NCI-H510A treated with DMSO at 0.1 percent for 48 hours (cell line): Measurements from ENCODE around the gene TLR6.

Source experiments
- DNase-seq: peaks from one replicate; lab custom pipeline; 2025; lab: John Stamatoyannopoulos, UW

The TLR6 gene, protein sequence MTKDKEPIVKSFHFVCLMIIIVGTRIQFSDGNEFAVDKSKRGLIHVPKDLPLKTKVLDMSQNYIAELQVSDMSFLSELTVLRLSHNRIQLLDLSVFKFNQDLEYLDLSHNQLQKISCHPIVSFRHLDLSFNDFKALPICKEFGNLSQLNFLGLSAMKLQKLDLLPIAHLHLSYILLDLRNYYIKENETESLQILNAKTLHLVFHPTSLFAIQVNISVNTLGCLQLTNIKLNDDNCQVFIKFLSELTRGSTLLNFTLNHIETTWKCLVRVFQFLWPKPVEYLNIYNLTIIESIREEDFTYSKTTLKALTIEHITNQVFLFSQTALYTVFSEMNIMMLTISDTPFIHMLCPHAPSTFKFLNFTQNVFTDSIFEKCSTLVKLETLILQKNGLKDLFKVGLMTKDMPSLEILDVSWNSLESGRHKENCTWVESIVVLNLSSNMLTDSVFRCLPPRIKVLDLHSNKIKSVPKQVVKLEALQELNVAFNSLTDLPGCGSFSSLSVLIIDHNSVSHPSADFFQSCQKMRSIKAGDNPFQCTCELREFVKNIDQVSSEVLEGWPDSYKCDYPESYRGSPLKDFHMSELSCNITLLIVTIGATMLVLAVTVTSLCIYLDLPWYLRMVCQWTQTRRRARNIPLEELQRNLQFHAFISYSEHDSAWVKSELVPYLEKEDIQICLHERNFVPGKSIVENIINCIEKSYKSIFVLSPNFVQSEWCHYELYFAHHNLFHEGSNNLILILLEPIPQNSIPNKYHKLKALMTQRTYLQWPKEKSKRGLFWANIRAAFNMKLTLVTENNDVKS

DNA sequence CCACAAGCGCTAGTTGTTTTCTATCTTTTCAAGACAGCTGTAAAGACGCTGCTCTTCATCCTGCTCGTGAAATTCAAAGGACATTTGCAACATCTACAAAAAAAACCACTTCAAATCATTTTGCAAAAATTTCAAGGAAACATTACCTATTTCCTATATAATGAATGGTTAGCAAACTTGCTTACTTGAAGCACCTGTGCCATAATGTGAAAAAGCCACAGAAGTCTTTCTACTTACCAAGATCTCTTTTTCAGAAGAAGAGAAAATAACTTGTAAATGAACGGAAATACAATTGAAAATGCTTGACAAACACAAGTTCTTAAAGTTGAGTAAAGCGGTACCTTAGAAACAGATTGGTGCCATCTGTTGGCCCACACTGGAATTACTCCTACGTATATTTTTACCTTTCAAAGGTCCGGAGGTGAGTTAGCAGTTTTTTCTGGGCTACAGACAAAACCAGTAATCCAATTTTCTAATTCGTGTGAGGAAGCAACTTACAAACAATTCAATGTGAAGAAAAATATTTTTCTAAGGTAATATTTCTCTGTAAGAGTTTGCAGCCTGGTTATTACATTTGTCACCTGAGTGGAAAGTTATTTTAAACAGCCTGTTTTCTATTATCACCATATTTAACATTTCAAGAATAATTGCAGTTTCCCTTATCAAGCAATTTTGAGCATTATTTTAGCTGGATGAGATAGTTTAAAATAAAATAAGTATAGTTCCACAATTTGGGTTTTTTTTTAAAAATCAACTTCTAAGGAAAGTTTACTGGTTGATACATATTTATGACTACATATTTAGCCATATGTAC, at the start of gene TLR6:
Gene TLR6, minus strand, starts transcription at position 294 of the 814 bp plus-strand sequence. CDS start 27,344 bp downstream, outside the sequence.
- DNase-seq: peak; percentile 82

DNA sequence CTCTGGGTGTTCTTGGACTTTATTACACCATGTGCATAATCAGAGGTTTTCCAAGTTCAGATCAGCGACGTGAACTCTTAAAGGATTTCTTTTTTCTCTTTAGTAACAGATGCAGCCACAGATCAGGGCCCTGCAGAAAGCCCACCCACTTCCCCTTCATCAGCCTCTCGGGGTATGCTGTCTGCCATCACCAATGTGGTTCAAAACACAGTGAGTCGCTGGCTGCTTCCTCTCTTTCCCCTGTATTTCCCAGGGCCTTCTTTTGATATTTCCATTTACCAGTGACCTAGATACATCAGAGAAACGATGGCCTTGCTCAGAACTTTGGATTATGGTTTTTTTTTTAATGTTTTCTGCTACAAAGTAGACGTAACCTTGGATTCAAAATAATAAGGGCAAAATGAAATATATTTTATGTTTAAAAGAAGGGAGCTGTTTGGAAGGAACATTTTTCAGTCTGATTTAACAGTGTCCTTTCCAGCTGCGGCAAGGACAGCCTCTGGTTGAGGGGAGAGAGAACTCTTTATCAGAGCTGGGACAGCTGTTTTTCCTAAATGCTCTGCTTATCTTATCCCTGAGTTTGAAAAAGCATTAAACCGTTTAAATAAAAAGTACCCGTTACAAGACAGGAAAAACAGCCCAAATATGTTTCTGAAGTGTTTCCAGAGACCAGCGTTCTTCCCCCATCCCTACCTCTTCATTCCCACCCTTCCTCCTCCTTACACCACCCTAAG, 49.2 kb upstream of the TLR6 start:
- no peak for DNase-seq

DNA sequence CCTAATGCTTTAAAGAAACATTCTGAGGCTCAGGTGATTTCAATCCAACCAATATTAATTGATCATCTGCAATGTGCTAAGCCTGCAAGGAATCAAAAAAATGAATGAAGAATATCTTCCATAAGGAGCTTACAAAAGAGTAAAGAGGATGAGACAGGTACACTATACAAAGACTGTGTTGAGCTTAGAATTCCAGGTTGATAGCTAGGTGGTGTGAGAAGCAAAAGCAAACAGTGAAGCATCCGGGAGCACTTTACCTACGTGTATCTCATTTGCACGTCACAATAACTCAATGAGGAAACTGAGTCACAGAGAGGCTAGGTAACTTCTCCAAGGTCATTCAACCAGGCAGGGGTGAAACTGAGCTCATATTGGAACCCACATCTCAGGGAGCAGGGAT, 48.1 kb upstream of the TLR6 start:
- no peak for DNase-seq

DNA sequence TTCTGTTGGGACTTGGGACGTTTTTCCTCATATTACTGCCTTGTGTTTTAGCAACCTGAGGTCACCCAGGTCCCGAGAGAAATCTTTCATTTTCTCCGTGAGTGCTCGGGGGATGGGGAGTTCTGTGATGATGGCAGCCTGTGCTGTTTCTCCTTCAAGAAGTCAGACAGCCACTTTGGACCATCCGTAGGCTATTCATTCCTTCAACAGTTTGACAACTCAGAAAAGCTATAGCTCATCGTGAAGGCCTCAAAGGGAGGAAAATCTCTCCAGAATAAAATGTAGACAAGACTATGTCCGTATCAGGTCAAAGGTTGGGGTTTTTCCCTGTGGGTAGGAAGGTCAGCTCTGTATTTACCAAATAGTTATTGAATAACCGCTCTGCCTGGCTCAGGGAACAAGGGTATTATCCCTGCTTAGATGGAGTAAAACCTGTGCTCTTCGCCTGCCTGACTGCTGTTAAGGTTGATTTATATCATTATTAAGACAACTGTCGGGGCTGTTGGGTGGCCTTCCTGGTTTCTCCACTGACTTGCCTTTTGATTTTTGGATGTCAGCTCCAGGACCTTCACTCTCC, 47.6 kb upstream of the TLR6 start:
- no peak for DNase-seq

DNA sequence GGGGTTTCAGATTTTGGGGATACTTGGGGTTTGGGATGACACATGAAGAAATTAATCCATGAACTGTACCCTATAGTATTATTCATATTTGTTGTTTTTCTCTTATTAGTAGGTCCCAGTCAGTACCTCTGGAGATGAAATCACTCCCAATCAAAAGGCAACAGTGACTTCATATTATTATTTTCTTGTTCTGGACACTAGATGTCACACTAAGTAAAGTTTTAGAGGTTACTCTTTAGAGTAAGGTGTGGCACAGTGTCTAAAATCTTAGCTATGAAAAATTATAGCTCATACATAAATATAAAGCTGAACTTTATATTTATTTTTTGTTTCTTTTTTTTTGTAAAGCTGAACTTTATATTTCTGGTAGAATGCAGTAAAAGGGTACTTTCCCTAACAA, 46.1 kb upstream of the TLR6 start:
- DNase-seq: peak; percentile 72

DNA sequence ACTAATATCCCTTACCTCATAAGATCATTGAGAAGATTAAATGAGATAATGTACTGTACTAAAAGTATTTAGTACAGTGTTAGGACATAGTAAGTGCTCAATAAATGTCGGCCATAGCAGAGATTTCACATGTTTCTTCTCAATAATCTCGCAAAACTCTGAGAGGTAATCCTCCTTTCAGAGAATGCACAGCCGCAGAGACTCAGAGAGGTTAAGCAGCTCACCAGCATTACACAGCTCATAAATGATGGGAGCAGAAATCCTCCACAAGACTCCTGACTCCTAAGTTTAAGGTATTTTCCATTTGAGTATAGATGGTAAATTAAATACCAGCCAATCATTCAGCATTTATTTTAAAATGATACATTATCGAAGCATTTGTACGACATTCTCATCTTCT, 45.6 kb upstream of the TLR6 start:
- DNase-seq: no peak

DNA sequence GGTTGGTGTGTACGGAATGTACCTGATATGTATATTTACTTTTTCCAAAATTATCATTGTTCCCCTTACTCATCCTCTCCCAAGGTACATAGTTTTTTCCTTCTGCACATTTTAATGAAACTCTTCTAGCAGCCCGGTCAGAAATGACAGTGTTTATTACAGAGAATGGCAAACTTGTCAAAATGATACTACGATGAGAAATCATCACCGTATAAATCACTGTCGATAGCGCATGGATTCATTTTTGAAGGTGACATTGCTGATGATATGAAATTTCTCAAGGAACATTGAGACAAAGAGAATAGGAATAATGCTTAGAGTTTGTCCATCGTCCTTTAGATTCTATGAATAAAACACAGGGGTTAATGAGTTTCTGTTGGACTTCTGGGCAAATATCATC, 41.6 kb upstream of the TLR6 start:
- no peak for DNase-seq

DNA sequence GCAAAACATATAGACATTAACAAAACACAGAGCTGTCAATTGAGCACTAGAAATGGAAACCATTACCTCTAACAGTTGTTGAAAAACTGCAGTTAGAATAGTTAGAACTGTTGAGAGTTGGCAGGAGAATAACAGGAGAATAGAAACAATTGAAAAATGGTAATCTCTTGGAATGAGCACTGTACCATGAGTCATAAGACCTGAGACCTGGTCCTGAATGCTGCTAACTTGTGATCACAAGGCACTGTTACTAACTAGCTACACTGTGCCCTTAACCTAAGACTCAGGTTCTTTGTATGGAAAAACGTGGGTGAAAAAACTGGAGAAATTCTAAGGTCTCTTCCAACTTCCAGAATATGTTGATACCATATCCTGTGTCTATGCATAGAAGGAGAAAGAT, 40.3 kb upstream of the TLR6 start:
- no peak for DNase-seq

DNA sequence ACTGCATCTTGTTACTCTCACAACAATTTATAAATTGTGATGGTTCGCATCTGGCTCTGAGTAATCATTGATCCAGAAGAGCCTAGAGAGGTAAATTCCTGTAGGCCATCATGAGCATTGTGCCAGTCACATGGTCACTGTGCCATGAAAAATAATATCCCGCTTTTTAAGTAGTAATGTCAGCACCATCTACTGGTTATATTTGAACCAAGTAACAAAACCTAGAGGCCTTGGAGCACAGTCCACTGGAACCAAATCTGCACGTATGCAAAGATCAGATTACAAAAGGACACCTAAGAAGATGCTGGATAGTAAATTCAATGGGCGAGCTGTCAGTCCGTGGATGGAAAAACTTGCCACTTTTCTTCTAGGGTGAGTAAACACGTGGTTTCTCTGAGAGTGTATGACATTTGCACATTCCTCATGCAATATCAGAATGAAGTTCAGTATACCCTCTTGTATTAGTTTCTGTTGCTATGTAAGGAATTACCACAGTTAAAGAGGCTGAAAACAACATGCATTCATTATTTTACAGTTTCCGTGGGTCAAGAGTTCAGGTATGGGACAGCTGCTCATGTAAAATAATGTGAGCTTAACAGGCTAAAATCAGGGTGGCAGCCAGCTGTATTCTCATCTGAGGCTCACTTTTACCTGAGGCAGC, 37.8 kb upstream of the TLR6 start:
- DNase-seq: no peak

DNA sequence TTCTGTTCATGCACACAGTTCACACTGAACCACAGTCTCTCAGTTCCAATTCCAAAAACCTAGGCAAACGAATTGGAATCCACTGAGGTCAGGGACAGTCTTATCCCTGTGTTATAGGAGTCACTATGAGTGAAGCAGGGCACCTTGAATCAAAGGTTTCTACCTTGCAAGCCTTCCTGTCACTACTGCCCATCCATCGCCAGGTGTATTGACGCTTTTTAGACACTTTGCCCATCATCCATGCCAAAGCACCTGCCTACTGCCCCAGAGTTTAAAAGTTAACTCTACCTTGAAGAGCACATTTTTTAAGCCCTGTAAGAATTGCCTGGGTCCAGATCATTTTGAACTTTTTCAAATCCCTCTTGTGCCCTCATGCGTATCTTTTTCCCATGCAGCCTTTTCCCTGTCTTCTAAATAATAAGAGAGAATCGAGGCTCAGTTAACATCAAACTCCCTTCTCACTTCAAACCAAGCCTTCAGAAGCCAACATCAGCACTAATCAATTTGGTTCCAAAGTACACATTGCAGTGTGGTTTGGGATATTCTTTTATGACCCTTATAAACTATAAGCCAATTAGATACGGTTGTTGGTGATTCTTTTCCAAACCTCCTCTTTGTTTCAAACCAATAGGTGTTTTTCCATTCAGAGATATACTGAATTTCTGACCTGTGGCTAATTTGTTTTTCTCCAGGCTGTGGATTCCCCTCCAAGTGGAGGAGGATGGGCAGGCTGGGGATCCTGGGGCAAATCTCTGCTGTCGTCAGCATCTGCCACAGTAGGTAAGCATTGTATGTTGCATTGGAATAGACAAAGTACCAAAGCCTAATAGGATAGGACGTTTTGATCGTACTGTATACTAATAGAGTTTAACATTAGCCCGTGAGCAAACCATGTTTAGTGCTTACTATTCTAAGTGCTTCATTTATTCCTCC, 34.7 kb upstream of the TLR6 start:
- no peak for DNase-seq

DNA sequence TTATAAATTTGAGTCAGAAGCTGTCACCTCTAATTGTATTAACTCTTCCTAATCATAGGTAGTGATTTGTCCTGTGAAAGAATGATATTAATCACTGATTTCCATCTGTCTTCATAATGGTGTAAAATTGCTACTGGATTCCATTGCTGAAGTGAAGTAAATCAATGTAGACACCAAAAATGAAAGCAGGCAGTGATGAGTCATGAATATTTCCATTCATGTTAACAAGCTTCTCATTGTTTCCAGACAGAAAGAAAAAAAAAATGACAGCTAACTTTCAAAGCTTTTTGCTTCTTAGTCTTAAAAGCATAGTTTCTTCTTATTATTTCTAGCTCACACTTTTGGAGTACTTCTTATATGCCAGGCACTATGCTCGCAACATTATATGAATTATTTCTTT, 32.5 kb upstream of the TLR6 start:
- no peak for DNase-seq

DNA sequence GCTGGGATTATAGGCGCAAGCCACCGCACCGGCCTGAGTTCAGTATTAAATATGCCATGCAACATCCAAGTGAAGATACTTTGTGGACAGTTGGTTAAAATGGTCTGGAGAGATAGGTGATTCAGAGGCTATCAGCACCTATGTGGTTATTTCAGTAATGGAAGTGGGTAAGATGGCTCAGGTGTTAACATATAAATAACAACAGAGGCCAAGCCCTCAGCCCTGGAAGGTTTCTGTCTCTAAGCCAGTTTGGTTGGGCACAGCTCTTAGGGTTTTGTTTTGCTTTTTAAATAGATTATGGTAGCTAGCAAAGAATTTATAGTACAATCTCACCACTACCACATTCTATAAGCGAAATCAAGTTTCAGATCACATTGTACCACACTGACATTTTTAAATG, 27.6 kb upstream of the TLR6 start:
- DNase-seq: no peak

DNA sequence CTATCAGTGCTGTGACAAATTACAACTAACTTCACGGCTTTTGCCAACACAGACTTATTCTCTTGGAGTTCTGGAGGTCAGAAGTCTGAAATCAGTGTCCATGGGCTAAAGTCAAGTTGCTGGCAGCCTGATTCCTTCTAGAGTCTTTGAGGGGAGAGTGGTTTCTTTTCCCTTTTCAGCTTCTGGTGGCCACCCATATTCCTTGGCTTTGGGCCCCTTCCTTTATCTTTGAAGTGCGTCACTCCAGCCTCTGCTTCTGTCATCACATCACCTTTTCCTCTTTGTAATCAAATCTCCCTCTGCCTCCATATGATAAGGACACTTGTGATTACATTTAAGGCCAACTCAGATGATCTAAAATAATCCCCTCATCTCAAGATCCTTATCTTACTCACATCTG, 20.0 kb upstream of the TLR6 start:
- DNase-seq: no peak

DNA sequence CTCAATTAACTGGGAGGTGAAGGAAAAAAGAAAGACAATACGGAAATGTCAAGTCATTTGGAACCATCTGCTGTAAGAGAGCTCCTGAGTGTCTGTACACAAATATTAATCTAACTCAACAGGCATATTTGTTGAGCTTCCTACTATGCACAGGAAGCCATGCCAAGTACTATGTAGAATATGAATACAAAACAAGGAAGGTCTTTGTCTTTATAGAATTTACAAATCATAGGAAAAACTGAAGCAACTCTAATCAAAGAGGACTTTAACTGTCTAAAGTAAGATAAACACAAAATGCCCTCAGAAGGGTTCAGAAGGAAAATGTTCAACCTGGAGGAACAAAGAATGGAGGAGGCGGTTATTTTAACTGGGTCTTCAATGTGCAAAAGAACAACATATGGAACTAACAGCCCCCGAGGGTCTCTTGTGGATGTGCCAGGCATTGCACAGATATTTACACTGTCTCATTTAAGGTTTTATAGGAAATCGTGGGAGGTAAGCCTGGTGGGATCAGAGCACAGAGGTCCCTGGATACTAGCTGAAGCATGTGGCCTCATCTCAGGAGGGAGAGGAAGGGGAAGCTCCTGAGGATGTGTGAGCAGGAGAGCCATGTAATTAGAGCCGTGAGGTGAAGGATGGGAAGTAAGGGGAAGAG, 16.8 kb upstream of the TLR6 start:
- peak; percentile 21 for DNase-seq

DNA sequence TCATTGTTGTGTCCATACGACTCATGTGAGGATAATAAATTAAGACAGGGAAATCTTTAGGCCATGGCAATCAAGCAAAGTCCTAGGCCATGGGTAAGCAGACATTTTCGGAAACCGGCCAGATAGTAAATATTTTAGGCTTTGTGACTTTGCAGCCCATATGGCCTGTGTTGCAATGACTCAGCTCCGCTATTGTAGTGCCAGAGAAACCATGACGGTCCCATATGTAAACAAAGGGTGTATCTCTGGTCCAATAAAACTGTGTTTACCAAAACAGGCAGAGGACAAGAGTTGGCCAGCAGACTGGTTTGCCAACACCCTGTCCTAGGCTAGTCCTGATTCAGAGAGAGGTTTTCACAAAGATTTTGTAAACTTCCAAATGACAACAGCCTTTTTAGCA, 16.0 kb upstream of the TLR6 start:
- DNase-seq: peak; percentile 69

DNA sequence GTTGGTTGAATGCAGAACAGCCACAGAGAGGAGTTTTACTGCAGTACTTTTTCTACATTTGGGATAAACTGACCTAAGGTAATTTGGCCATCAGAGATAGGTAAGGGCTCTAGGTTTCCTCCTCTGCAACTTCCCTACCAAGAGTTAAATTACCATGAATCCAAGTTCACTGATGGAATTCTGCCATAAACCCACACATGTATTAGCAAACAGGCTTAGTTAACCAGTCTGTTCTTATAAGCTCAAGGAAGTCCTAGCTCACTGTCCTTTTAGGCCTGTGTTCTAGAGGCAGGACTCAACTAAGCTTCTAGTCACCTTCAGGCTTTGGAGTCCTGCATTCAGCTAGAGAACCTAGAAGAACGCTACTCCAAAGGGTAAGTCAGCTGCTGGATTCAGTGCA, 15.0 kb upstream of the TLR6 start:
- DNase-seq: no peak

DNA sequence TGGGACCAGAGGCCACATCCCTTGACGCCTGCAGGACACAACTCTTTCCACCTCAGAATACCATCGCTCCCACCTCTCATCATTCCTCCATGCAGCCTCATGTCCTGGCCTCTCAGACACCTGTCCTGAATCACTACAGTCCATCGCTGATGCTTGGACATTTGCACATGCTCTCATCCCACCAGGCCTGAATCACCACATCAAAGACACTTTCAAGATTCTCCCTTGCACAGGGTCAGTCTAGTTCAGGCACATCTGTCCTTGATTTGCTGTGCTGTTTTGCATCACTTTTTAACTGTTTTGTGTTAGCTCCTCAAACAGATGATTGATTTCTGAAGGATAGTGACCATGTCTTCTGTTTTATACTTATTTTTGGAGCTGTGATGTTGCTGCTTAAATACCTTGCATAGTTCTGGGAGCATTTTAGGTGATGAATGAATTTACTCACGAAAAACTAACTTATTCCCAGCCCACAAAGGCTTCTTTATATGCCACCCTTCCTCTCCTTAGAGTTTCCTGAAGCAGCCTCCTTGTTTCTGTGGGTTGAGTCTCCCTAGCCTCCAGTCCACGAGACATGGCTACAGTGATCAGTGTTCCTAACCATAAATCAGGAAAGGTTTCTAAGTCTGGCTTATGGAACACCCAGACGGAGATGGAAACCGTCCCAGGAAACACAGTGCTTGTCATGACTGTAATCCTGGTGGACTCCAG, 13.6 kb upstream of the TLR6 start:
- DNase-seq: no peak

DNA sequence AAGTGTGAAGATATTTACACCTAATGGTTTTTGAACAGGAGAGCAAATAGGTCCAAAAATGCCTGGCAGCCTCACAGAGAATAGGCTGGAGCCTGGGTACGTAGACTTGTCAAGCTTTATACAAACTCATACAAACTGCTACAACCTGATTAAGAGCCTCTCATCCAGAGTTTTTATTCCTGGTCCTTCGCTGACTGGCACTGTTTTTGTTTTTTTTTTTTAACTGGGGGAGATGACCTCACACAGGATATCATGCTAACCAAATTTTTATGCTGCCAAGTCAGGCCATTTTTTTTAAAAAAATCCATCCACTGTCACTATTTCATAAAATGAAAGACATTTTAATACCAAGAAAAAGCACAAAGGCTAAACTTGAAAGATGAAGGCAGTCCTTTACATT, 12.9 kb upstream of the TLR6 start:
- no peak for DNase-seq
